ENCODE measurements around the gene RFX4. TPM values are rescaled to one million over a fixed set of nuclear protein-coding genes. Genes with fewer than 3 reads are reported as not detected.

The RFX4 gene
- total and polyA plus RNA-seq, 2 donors (not counting 1 experiment from before 2014, with no cell fraction given), result not detected

DNA sequence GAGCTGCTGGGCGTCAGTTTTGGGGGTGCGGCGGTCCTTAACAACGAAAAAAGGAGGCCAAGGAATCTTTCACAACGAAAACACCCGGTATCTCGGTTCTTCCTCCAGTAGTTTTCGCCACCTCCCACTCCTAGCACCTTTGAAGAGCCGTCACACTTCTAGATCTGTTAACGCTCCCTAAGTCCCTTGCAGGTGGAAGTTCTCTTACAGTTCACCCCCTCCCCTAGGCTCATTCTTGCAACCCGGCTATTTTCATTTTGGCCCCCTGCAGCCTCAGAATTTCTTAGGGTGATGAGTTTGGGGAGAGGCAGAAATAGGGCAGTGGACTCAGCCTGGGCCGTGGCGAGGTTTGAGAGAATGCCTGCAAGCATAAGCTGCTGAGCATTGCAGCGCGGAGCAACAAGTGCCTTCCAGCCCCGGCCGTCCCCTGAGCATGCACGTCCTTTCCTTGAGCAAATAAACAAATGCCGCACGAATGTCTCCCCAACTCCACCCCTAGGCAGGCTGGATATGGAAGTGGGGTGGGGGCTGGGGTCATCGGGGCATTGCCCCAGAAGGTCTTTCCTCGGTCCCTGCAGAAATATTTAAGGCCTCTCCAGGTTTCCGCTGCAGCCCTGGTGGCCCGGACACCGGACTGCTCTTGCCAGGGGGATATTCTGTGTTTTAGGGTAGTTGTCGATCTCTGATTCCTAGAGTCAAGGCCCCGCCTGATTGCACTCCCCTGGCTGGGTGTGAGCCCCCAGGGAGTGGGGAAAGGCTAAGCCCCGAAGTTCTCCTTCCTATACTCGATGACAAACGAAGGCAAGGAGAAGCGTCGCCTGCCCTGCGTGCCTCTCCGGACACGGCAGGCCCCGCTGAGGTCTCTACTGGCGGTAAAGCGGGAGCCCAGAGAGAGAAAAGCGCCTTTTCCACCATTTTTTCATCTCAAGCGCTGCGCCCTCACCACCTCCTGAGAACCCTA is 1.6 kb downstream of the RFX4 start:
- no peak for DNase-seq (ENCODE audit: low read depth in 2 of 2)
- TF ChIP-seq, protein P1, sequence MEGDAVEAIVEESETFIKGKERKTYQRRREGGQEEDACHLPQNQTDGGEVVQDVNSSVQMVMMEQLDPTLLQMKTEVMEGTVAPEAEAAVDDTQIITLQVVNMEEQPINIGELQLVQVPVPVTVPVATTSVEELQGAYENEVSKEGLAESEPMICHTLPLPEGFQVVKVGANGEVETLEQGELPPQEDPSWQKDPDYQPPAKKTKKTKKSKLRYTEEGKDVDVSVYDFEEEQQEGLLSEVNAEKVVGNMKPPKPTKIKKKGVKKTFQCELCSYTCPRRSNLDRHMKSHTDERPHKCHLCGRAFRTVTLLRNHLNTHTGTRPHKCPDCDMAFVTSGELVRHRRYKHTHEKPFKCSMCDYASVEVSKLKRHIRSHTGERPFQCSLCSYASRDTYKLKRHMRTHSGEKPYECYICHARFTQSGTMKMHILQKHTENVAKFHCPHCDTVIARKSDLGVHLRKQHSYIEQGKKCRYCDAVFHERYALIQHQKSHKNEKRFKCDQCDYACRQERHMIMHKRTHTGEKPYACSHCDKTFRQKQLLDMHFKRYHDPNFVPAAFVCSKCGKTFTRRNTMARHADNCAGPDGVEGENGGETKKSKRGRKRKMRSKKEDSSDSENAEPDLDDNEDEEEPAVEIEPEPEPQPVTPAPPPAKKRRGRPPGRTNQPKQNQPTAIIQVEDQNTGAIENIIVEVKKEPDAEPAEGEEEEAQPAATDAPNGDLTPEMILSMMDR (conservative IDR thresholded peaks at IDR 0.05 in 1 of 2, IDR thresholded peaks at IDR 0.05 in 1 of 2; ENCODE audit: low read depth in 1 of 2, low read length in 2 of 2), result no peak
- no peak for TF ChIP-seq EZH2 (IDR thresholded peaks at IDR 0.05; ENCODE audit: low read length, missing control alignments)
- Histone ChIP-seq H3K9ac (ENCODE audit: insufficient read depth, low read length) (no peak overlapping the region), H3K9me3 (ENCODE audit: control insufficient read depth, insufficient read depth, low read depth, low read length) (no peaks in the 10 kb centered on the region), H3K36me3 (ENCODE audit: control insufficient read depth, insufficient read depth, low read length) (no peaks in the 10 kb centered on the region), H3K27me3 (ENCODE audit: control insufficient read depth, insufficient read depth, low read length) (peaks cover 78% of the 10 kb centered on the region), H3K79me2 (ENCODE audit: control insufficient read depth, insufficient read depth, low read length) (no peaks in the 10 kb centered on the region), H3K4me1 (ENCODE audit: control insufficient read depth, extremely low read depth, insufficient read depth, low read length) (no peaks in the 10 kb centered on the region), H3K4me3 (replicated peaks in 1 of 4; ENCODE audit: control extremely low read depth in 1 of 4, insufficient read depth in 1 of 4, low read depth in 3 of 4, low read length in 4 of 4) (no peak overlapping the region), H2AFZ (ENCODE audit: low read length) (no peak overlapping the region), H4K20me1 (ENCODE audit: control insufficient read depth, extremely low read depth, insufficient read depth, low read length) (no peaks in the 10 kb centered on the region), H3K27ac (ENCODE audit: insufficient read depth, low read length) (no peak overlapping the region), H3K4me2 (ENCODE audit: extremely low read depth, insufficient read depth, low read length) (no peak overlapping the region)

DNA sequence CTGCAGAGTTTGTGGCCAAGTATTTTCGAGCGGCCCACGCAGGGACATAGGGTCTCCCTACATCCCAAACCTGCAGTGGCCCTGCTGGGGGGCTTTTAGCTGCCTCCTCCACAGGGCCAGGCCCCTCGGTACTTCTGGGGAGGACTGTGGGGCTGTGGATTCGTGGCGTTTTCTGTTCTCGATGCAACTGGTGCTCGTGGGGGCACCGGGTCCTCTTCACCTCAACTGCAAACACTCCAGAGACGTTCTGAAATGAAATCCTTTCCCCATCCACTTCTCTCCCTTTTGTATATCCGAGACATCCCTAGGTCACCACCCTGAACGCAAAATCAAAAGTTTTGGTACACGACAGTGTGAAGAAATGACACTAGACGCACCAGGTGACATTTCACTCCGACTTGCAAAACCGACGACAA is 2.3 kb downstream of the RFX4 start:
- Histone ChIP-seq H3K27ac (ENCODE audit: insufficient read depth, low read length) (no peak overlapping the region), H3K9ac (ENCODE audit: insufficient read depth, low read length) (no peak overlapping the region), H3K4me3 (replicated peaks in 1 of 4; ENCODE audit: control extremely low read depth in 1 of 4, insufficient read depth in 1 of 4, low read depth in 3 of 4, low read length in 4 of 4) (no peak overlapping the region), H4K20me1 (ENCODE audit: control insufficient read depth, extremely low read depth, insufficient read depth, low read length) (no peaks in the 10 kb centered on the region), H3K79me2 (ENCODE audit: control insufficient read depth, insufficient read depth, low read length) (no peaks in the 10 kb centered on the region), H3K9me3 (ENCODE audit: control insufficient read depth, insufficient read depth, low read depth, low read length) (no peaks in the 10 kb centered on the region), H3K4me1 (ENCODE audit: control insufficient read depth, extremely low read depth, insufficient read depth, low read length) (no peaks in the 10 kb centered on the region), H3K36me3 (ENCODE audit: control insufficient read depth, insufficient read depth, low read length) (no peaks in the 10 kb centered on the region), H2AFZ (ENCODE audit: low read length) (no peak overlapping the region), H3K27me3 (ENCODE audit: control insufficient read depth, insufficient read depth, low read length) (peaks cover 77% of the 10 kb centered on the region), H3K4me2 (ENCODE audit: extremely low read depth, insufficient read depth, low read length) (no peak overlapping the region)
- TF ChIP-seq, protein P1 (conservative IDR thresholded peaks at IDR 0.05 in 1 of 2, IDR thresholded peaks at IDR 0.05 in 1 of 2; ENCODE audit: low read depth in 1 of 2, low read length in 2 of 2), result no peak
- no peak for TF ChIP-seq EZH2 (IDR thresholded peaks at IDR 0.05; ENCODE audit: low read length, missing control alignments)
- no peak for DNase-seq (ENCODE audit: low read depth in 2 of 2)

DNA sequence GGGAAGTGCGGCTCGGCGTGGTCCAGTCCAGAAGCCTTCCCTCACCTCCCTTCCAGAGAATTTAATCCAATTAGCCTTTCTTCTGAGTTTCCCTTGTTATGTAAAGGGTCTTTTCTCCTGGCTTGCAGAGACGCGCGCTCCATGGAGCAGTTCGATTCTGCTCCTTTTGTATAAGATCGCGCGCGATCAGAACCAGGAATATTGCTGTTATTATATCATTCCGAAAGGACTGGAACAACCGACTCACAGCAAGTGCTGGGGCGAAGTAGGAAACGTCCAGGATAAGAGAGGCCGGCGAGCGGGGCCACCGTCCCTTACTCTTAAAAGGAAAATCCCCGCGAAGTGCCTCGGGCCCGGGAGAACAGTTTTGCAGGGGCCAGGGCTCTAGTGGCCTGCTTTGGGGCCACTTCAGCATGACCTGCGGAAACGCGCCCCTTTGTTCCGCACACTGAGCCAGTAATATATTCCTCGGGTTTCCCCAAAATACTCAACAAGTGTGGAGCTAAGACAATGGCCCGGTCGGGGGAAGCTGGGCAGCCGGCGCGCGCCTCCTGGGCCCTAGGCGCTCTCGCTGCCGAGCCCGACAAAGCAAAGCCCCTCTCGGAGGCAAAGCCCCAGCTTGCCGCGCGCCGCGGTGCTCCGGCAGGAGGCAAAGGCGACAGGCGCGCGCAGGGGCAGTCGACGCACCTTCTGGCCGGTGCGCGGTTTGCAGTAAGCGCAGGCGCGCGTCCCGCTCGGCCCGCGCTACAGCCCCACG is 2.9 kb downstream of the RFX4 start:
- Histone ChIP-seq H4K20me1 (ENCODE audit: control insufficient read depth, extremely low read depth, insufficient read depth, low read length) (no peaks in the 10 kb centered on the region), H3K4me2 (ENCODE audit: extremely low read depth, insufficient read depth, low read length) (no peak overlapping the region), H2AFZ (ENCODE audit: low read length) (no peak overlapping the region), H3K9me3 (ENCODE audit: control insufficient read depth, insufficient read depth, low read depth, low read length) (no peaks in the 10 kb centered on the region), H3K4me3 (replicated peaks in 1 of 4; ENCODE audit: control extremely low read depth in 1 of 4, insufficient read depth in 1 of 4, low read depth in 3 of 4, low read length in 4 of 4) (no peak overlapping the region), H3K27ac (ENCODE audit: insufficient read depth, low read length) (no peak overlapping the region), H3K27me3 (ENCODE audit: control insufficient read depth, insufficient read depth, low read length) (peaks cover 74% of the 10 kb centered on the region), H3K9ac (ENCODE audit: insufficient read depth, low read length) (no peak overlapping the region), H3K36me3 (ENCODE audit: control insufficient read depth, insufficient read depth, low read length) (no peaks in the 10 kb centered on the region), H3K4me1 (ENCODE audit: control insufficient read depth, extremely low read depth, insufficient read depth, low read length) (no peaks in the 10 kb centered on the region), H3K79me2 (ENCODE audit: control insufficient read depth, insufficient read depth, low read length) (no peaks in the 10 kb centered on the region)
- DNase-seq (ENCODE audit: low read depth in 2 of 2), result no peak
- TF ChIP-seq, protein P1 (conservative IDR thresholded peaks at IDR 0.05 in 1 of 2, IDR thresholded peaks at IDR 0.05 in 1 of 2; ENCODE audit: low read depth in 1 of 2, low read length in 2 of 2), result no peak
- TF ChIP-seq EZH2 (IDR thresholded peaks at IDR 0.05; ENCODE audit: low read length, missing control alignments), result no peak
